Tibial nerve (tissue), 4 donors: ENCODE results near the gene SLC35G3.

Experiments
- EP300 ChIP-seq, 2 donors: sonication (generic); formaldehyde crosslinking; IDR thresholded peaks; one replicate each; pipeline ENCODE4 v1.6.1; 2017; ENCODE audit warnings: antibody characterized with exemption in 2 of 2, mild to moderate bottlenecking in 1 of 2
- POLR2A ChIP-seq, 2 donors: fragments of 450-650 bp; IDR thresholded peaks; one replicate each; pipeline ENCODE4 v1.6.1; 2017; ENCODE audit warnings: antibody characterized with exemption in 2 of 2, mild to moderate bottlenecking in 2 of 2, moderate library complexity in 2 of 2
- TF ChIP-seq, protein P1 (sequence below), 5 experiments: fragments of 200-600 bp in 3 of 5; fragments of 450-650 bp in 2 of 5; sonication (generic) in 3 of 5; IDR thresholded peaks; one replicate each; pipeline ENCODE4 v1.5.1; 2016 to 2019; ENCODE audit warnings: antibody characterized with exemption in 5 of 5, mild to moderate bottlenecking in 3 of 5, moderate library complexity in 2 of 5

DNA sequence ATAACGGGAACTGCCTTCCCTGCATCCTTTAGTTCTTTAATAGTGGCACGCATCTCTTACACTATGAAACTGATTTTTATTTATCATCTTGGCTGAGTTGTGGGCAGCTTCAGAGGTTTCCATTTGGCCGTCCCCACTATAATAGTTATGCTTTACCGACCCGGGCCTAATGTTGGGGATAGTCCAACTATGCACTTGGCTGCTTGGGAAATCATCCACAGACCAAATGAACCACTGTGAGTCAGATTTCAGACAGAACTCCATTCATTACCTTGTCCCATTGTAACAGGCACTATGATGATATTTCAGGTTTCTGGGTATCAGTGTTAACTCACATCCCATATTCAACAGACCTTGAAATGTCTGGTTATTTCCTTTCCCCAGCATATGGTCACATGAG is 42.6 kb upstream of the SLC35G3 start:
- TF ChIP-seq, protein P1, sequence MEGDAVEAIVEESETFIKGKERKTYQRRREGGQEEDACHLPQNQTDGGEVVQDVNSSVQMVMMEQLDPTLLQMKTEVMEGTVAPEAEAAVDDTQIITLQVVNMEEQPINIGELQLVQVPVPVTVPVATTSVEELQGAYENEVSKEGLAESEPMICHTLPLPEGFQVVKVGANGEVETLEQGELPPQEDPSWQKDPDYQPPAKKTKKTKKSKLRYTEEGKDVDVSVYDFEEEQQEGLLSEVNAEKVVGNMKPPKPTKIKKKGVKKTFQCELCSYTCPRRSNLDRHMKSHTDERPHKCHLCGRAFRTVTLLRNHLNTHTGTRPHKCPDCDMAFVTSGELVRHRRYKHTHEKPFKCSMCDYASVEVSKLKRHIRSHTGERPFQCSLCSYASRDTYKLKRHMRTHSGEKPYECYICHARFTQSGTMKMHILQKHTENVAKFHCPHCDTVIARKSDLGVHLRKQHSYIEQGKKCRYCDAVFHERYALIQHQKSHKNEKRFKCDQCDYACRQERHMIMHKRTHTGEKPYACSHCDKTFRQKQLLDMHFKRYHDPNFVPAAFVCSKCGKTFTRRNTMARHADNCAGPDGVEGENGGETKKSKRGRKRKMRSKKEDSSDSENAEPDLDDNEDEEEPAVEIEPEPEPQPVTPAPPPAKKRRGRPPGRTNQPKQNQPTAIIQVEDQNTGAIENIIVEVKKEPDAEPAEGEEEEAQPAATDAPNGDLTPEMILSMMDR (IDR thresholded peaks at IDR 0.05): no peak
- TF ChIP-seq EP300 (IDR thresholded peaks at IDR 0.05): no peak
- TF ChIP-seq POLR2A (IDR thresholded peaks at IDR 0.05): no peak
